GM19099 (cell line): ENCODE data around the gene HDAC10.

ENCODE experiments used
- POLR2A ChIP-seq: IDR thresholded peaks from 3 replicates; pipeline ENCODE4 v1.6.1; 2011; ENCODE audit warnings: low read depth; ENCODE audit not compliant: insufficient read length; ENCODE audit errors: extremely low read depth

The HDAC10 gene

GRCh38 chr22:50221410-50222300, 29.4 kb downstream of the HDAC10 start:
- no peak for TF ChIP-seq POLR2A

GRCh38 chr22:50220603-50221409, 30.3 kb downstream of the HDAC10 start:
- no peak for TF ChIP-seq POLR2A

- no peak for TF ChIP-seq POLR2A
These were observed 31.1 kb downstream of the HDAC10 start for GRCh38 chr22:50219800-50220602.

- TF ChIP-seq POLR2A, result no peak
These were observed 31.9 kb downstream of the HDAC10 start for GRCh38 chr22:50218996-50219727.

GRCh38 chr22:50218153-50218995, 32.7 kb downstream of the HDAC10 start:
- no peak for TF ChIP-seq POLR2A

- TF ChIP-seq POLR2A, result no peak
These were observed 33.4 kb downstream of the HDAC10 start for GRCh38 chr22:50217543-50218152.

GRCh38 chr22:50216684-50217520, 34.2 kb downstream of the HDAC10 start:
- no peak for TF ChIP-seq POLR2A

GRCh38 chr22:50216055-50216683, 34.9 kb downstream of the HDAC10 start:
- TF ChIP-seq POLR2A, result no peak

- no peak for TF ChIP-seq POLR2A
These were observed 35.6 kb downstream of the HDAC10 start for GRCh38 chr22:50215297-50216054.

GRCh38 chr22:50213263-50213662, 37.8 kb downstream of the HDAC10 start:
- no peak for TF ChIP-seq POLR2A

GRCh38 chr22:50211147-50211546, 39.9 kb downstream of the HDAC10 start:
- TF ChIP-seq POLR2A, result no peak
